Omental fat pad (tissue), 4 donors: ENCODE data around the gene ARAP1. TPM values are rescaled to one million over a fixed set of nuclear protein-coding genes. Genes with fewer than 3 reads are reported as not detected.

Experiments
- ATAC-seq: fragments of 150-250 bp; one replicate; pipeline ENCODE4 v1.9.1; 2016; ENCODE audit warnings: mild to moderate bottlenecking, moderate library complexity; ENCODE audit not compliant: low FRiP score
- DNase-seq: peaks from one replicate; pipeline ENCODE4 v3.0.0-alpha.2; 2019; ENCODE audit warnings: low spot score
- CTCF ChIP-seq, 3 donors: fragments of 450-650 bp; IDR thresholded peaks; one replicate each; pipeline ENCODE4 v1.5.1; 2016 to 2017; ENCODE audit warnings: antibody characterized with exemption in 3 of 3, mild to moderate bottlenecking in 3 of 3, moderate library complexity in 2 of 3
- total RNA-seq, 4 donors: library from RNA; depleted of rRNA; stranded (reverse); fragments of >200 nt; gene quantifications; one replicate each; pipeline ENCODE4 v1.1.0, GENCODE V29; 2016

Gene ARAP1
- total RNA-seq, 4 donors from 2014 or later: 112 to 204 (median 123) TPM

- DNase-seq (no peak), ATAC-seq (no peak)
- TF ChIP-seq CTCF (IDR thresholded peaks at IDR 0.05): no peak
These were observed 110.6 kb downstream of the ARAP1 start for GRCh38 chr11:72641522-72642042.

- TF ChIP-seq CTCF (IDR thresholded peaks at IDR 0.05): no peak
- DNase-seq (no peak), ATAC-seq (no peak)
These were observed 112.5 kb downstream of the ARAP1 start for GRCh38 chr11:72639502-72640375.

- DNase-seq: no peak
- TF ChIP-seq CTCF (IDR thresholded peaks at IDR 0.05): no peak
- no peak for ATAC-seq
These were observed 114.3 kb downstream of the ARAP1 start for GRCh38 chr11:72637926-72638325.

GRCh38 chr11:72637198-72637597 is 115.0 kb downstream of the ARAP1 start:
- TF ChIP-seq CTCF (IDR thresholded peaks at IDR 0.05): no peak
- DNase-seq: no peak
- no peak for ATAC-seq

GRCh38 chr11:72636376-72636775 is 115.8 kb downstream of the ARAP1 start:
- ATAC-seq (no peak), DNase-seq (no peak)
- no peak for TF ChIP-seq CTCF (IDR thresholded peaks at IDR 0.05)

- DNase-seq (no peak), ATAC-seq (no peak)
- TF ChIP-seq CTCF (IDR thresholded peaks at IDR 0.05): no peak
These were observed 116.3 kb downstream of the ARAP1 start for GRCh38 chr11:72635933-72636332.
